Type B pancreatic cell (in vitro differentiated cells): Measurements from ENCODE around the gene FRK. TPM values are rescaled to one million over a fixed set of nuclear protein-coding genes. Genes with fewer than 3 reads are reported as not detected.
"Not testable (repeated sequence)": the region's sequence is repeated elsewhere in the genome, so short reads cannot be mapped to it uniquely, and the experiment has no call there.

Source experiments
- DNase-seq: peaks from one replicate; pipeline ENCODE4 v3.0.0; 2021; ENCODE audit warnings: mixed read lengths; ENCODE audit not compliant: unreplicated experiment; ENCODE audit errors: extremely low spot score
- H3K27ac Mint-ChIP-seq: 2 replicates; pipeline ENCODE4 v1.8.0; 2021; ENCODE audit warnings: mild to moderate bottlenecking, mixed read lengths
- H3K27me3 Mint-ChIP-seq: 2 replicates; pipeline ENCODE4 v1.8.0; 2021; ENCODE audit warnings: mixed read lengths
- H3K36me3 Mint-ChIP-seq: 2 replicates; pipeline ENCODE4 v1.8.0; 2021; ENCODE audit warnings: mixed read lengths
- H3K4me1 Mint-ChIP-seq: one replicate; pipeline ENCODE4 v1.8.0; 2021; ENCODE audit warnings: mixed read lengths; ENCODE audit not compliant: unreplicated experiment
- H3K4me3 Mint-ChIP-seq: 2 replicates; pipeline ENCODE4 v1.8.0; 2021; ENCODE audit warnings: mild to moderate bottlenecking, mixed read lengths
- H3K9me3 Mint-ChIP-seq: 2 replicates; pipeline ENCODE4 v1.8.0; 2021; ENCODE audit warnings: mixed read lengths
- total RNA-seq: library from RNA; stranded (reverse); gene quantifications from 2 replicates; pipeline ENCODE4 v1.2.1, GENCODE V29; 2021; ENCODE audit warnings: low replicate concordance
- TF ChIP-seq, protein P1 (sequence below): fragments of 200-600 bp; sonication (generic); conservative IDR thresholded peaks from 2 replicates; pipeline ENCODE4 v1.5.0; 2021; ENCODE audit warnings: antibody characterized with exemption, mild to moderate bottlenecking

The FRK gene
- total RNA-seq, 1 donor from 2014 or later, result 6.2 TPM

DNA sequence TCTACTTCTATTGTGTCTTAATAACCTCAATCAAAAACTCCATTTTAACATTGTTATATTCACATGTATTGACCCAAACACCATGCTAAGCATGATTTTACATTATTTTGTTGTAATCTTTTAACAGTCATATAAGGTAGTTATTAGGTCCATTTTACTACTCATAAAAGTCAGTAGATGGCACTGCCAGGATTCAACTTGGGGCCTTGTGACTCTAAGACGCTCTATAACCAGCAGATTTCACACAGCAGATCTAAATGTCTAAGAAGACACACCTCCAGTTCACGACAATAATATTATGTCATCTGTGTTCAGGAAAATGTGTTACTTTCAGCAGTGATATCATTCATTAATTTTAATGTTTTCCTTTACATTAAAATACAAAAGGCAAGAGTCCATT lies 88.0 kb downstream of the FRK start:
- Mint-ChIP-seq H3K4me3 (no peak overlapping the region), H3K4me1 (peaks cover 5% of the 10 kb centered on the region), H3K27ac (no peak overlapping the region), H3K36me3 (no peaks in the 10 kb centered on the region), H3K27me3 (no peaks in the 10 kb centered on the region), H3K9me3 (no peaks in the 10 kb centered on the region)
- TF ChIP-seq, protein P1, sequence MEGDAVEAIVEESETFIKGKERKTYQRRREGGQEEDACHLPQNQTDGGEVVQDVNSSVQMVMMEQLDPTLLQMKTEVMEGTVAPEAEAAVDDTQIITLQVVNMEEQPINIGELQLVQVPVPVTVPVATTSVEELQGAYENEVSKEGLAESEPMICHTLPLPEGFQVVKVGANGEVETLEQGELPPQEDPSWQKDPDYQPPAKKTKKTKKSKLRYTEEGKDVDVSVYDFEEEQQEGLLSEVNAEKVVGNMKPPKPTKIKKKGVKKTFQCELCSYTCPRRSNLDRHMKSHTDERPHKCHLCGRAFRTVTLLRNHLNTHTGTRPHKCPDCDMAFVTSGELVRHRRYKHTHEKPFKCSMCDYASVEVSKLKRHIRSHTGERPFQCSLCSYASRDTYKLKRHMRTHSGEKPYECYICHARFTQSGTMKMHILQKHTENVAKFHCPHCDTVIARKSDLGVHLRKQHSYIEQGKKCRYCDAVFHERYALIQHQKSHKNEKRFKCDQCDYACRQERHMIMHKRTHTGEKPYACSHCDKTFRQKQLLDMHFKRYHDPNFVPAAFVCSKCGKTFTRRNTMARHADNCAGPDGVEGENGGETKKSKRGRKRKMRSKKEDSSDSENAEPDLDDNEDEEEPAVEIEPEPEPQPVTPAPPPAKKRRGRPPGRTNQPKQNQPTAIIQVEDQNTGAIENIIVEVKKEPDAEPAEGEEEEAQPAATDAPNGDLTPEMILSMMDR, result no peak
- DNase-seq, result no peak

DNA sequence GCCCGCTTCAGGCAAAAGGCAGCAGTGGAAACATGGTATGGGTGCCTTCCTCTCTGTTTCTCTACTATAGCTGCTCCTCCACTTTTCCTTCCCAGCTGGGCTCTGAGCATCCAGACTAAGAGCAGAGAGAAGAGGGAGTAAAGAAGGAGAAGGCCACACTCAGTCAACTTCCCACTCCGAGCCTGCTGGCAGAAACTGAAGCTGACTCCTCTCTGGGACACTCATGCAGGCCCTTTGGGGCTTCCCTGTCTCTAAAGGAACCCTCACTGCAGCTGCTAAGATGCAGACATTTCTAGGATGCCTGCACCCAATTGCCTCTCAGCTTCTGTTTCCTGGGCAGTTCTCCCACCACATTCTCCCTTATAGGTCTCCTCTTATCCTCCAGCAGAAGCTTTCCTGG lies 88.9 kb downstream of the FRK start:
- Mint-ChIP-seq H3K4me3 (no peak overlapping the region), H3K4me1 (peaks cover 5% of the 10 kb centered on the region), H3K9me3 (no peaks in the 10 kb centered on the region), H3K36me3 (no peaks in the 10 kb centered on the region), H3K27ac (no peak overlapping the region), H3K27me3 (no peaks in the 10 kb centered on the region)
- TF ChIP-seq, protein P1, result no peak
- DNase-seq, result no peak

DNA sequence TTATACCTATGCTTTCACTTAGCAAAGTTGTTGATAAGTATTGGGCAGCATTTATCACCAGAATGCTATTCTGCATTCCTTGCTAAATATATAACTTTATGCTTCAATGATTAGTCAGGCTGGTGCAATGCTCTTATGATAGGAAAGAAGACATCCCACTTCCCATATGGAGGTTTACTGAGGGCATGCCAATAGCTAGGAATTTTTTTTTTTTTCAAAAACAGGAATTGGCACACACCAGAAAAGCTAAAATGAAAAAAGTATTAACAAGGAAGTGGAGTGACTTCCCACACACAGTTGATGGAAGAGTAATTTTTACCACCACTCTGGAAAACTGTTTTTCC lies 90.8 kb downstream of the FRK start:
- TF ChIP-seq, protein P1, result no peak
- DNase-seq, result no peak
- H3K27me3 Mint-ChIP-seq, result no peaks in the 10 kb centered on the region
- H3K27ac Mint-ChIP-seq, result no peak overlapping the region
- H3K4me1 Mint-ChIP-seq, result peaks cover 5% of the 10 kb centered on the region
- no peaks in the 10 kb centered on the region for H3K36me3 Mint-ChIP-seq
- no peak overlapping the region for H3K4me3 Mint-ChIP-seq
- no peaks in the 10 kb centered on the region for H3K9me3 Mint-ChIP-seq

DNA sequence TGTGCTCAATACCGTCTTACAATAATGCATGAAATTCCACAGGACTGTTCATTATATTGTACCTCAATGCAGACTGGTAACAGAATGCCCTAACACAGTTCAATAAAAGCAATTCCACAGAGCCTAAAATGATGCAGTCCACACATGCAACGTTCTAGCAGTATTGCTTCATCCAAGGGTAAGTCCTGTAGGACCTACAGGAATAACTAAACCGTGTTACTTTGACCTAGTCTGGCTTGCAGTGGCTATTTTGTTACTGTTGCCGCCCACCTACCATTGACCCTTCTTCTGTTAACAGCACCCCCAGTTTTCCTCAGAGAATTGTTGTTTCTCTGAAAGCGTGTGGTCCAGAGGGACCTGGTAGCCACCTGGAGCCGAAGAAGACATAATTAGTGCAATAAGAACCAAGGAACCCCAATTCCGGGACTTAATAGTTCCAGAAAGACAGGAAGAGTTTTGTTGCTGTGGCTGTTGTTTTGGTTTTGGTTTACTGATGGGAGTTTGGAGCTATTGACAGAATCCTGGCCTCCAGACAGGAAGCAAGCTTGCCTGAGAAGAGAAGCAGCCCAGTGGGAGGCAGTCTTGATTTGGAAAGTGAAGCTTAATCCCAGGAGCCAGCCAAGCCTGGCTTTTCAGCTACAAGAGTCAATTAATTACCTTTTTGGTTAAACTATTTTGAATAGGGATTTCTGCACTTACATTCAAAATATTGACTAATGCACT lies 91.3 kb downstream of the FRK start:
- no peak for DNase-seq

DNA sequence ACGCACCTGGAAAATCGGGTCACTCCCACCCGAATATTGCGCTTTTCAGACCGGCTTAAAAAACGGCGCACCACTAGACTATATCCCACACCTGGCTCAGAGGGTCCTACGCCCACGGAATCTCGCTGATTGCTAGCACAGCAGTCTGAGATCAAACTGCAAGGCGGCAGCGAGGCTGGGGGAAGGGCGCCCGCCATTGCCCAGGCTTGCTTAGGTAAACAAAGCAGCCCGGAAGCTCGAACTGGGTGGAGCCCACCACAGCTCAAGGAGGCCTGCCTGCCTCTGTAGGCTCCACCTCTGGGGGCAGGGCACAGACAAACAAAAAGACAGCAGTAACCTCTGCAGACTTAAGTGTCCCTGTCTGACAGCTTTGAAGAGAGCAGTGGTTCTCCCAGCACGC lies 100.4 kb downstream of the FRK start:
- H3K9me3 Mint-ChIP-seq, H3K4me3 Mint-ChIP-seq, H3K27me3 Mint-ChIP-seq, DNase-seq, H3K36me3 Mint-ChIP-seq, H3K4me1 Mint-ChIP-seq, H3K27ac Mint-ChIP-seq: not testable (repeated sequence)

More for the DNA sequence above, 91.3 kb downstream of the FRK start:
- Mint-ChIP-seq H3K4me1 (peaks cover 5% of the 10 kb centered on the region), H3K36me3 (no peaks in the 10 kb centered on the region), H3K27ac (no peak overlapping the region), H3K9me3 (no peaks in the 10 kb centered on the region), H3K4me3 (no peak overlapping the region), H3K27me3 (no peaks in the 10 kb centered on the region)
- TF ChIP-seq, protein P1, result no peak

DNA sequence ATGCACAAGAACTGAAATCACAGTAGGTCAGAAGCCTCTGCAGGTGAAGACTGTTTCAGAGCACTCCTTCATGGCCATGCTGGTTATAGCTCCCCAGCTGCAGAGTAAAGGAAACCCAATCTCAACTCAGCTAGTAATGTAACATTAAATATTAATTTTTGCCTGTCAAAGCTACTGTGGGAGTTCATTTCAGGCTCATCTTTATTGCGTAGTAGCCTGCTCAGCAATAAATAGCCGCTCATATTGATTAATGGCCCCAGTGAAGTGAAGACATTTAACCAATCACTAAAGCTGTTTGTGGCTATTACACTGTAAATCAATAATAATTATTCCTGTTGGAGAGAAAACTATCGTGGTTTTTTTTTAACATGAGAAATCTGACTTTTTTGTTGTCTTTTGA lies 101.7 kb downstream of the FRK start:
- no peaks in the 10 kb centered on the region for H3K4me1 Mint-ChIP-seq
- TF ChIP-seq, protein P1, result no peak
- no peaks in the 10 kb centered on the region for H3K9me3 Mint-ChIP-seq
- no peaks in the 10 kb centered on the region for H3K36me3 Mint-ChIP-seq
- H3K4me3 Mint-ChIP-seq, result no peak overlapping the region
- no peak for DNase-seq
- no peak overlapping the region for H3K27ac Mint-ChIP-seq
- H3K27me3 Mint-ChIP-seq, result no peaks in the 10 kb centered on the region
